ENCODE data around the gene ZNF496.

The ZNF496 gene

DNA sequence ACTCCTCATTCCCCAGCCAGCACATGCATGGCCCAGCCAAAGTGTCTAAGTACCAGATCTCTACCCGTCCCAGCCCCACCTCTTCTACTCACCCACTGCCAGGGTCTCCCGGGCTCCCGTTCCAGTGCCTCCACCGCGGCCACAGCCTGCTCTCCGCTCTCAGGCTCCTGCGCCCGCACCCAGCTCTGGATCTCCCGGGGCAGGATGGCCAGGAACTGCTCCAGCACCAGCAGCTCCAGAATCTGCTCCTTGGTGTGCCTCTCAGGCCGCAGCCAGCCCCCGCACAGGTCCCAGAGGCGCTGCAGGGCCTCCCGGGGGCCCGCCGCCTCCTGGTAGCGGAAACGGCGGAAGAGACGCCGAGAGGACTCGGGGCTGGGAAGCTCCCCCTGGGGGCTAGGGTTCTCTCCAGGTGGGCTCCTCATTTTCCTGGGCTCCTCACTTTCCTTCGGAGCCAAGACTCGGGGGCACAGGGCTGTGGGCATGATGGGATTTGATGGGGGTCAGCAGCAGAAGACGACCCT is 2.5 kb downstream of the ZNF496 start:
- no peak for DNase-seq (ENCODE audit: low read depth in 2 of 3, low spot score in 2 of 3)

DNA sequence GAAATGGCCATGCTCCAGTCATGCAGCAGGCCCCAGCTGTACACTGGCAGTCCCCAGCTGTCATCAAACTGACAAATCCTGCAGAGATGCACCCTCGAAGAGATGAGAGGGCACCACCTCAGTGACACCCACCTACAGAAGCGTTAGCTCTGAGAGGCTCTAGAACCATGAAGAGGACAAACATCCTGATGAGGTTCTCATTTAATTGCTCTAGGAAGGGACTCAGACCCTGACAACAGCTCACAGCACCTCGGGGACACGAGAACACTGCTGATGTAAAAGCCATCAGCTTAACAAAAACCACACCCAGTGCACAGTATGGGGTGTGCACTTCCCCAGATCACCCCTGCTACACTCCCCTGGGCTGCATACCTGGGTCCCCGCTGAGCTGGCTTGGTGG is 3.4 kb downstream of the ZNF496 start:
- DNase-seq (ENCODE audit: low read depth in 2 of 3, low spot score in 2 of 3) = no peak

DNA sequence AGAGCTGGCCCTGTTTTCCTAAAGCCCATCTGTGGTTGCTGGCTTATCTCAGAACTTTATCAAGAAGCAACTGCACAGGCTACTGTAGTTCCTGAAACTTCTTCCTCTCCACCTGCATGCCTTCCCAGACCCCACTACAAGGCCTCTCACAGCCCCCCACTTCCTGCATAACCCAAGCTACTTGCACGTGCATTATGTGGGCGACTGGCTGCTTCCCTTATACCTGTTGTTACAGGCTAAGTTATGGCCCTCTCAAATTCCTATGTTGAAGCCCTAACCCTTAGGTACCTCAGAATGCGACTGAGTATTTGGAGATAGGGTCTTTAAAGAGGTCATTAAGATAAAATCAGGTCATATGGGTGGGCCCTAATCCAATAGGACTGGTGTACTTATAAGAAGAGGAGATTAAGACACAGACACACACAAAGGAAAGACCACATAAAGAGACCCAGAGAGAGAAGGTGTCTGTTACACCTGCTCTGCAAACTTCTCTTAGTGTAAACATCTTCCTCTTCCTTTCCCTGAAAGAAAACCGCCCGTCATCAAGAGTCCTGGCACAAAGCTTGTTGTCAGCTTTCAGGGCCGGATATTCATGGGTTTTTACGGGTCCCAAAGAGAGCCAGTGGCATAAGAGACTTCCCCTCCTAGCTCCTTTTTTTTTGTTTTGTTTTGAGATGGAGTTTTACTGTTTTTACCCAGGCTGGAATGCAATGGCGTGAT is 5.1 kb downstream of the ZNF496 start:
- DNase-seq (ENCODE audit: low read depth in 2 of 3, low spot score in 2 of 3) = no peak

DNA sequence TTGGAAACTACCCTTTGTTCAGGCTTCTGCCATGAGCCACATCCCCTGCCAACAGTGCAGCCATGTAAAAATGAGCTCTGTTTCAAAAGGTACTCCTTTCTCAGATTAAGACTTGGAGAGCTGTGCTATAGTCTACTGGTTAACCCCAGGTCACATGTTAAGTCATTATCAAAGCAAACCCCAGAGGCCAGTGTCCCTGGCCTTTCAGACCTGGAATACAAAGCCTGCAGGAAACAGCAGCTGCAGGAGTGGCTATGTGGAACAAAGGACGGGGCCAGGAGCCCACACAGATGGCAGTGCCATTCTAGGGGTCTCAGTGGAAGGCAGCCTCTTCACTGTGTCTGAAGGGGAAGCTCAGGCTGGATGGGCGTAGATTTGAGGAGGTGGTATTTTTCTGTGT is 6.7 kb downstream of the ZNF496 start:
- DNase-seq (ENCODE audit: low read depth in 2 of 3, low spot score in 2 of 3) = no peak

DNA sequence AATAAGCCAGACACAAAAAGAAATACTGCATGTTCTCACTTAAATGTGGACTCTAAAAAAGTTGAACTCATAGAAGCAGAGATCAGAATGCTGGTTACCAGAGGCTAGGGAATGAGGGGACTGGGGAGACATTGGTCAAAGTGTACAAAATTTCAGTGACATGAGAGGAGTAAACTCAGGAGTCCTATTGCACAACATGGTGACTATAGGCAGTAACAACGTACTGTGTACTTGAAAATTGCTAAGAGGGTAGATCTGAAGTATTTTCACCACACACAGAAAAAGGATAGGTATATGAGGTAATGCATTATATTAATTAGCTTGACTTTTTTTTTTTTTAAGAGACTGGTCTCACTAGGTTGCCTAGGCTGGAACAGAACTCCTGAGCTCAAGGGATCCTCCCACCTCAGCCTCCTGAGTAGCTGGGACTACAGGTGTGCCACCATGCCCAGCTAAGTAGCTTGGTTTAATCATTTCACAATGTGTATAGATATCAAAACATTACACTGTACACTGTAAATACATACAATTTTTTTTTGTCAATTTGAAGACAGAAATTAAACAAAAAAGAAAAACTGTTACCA is 7.4 kb downstream of the ZNF496 start:
- no peak for DNase-seq (ENCODE audit: low read depth in 2 of 3, low spot score in 2 of 3)

DNA sequence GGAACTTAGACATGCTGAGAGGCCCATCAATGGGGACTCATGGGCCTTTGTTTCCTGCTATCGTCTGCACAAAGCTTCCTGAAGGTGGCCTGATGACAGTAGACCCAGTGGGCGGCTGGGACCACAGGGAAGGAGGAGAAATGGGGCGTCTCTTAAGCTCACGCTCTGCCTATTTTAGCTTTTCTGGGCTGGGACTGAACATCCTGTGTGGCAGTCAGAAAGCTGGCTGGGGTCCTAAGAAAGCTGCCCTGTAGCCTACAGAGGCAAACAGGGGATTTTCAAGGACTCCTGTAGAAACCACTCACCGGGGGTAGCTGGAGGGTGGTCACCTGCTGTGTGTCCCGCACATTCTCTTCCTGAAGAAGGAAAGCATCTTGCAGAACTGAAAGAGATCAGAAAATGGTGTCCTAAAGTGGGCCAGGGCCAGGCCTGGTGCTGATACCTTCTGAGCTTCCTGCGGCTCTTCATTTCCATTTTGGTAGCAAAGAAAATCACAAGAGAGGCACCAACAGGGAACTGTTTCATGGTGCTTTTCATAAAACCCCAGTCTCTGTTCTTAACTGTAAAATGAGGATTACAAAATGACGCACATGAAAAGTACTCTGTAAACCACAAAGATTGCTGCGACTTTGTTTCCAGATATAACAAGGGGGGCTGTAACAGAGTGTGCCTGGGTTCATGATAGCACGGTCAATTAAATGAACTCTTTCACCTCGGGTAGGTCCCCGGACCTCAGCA is 8.6 kb downstream of the ZNF496 start:
- peak in 2 of 3 experiments; percentile 10 to 21 for DNase-seq (ENCODE audit: low read depth in 2 of 3, low spot score in 2 of 3)

DNA sequence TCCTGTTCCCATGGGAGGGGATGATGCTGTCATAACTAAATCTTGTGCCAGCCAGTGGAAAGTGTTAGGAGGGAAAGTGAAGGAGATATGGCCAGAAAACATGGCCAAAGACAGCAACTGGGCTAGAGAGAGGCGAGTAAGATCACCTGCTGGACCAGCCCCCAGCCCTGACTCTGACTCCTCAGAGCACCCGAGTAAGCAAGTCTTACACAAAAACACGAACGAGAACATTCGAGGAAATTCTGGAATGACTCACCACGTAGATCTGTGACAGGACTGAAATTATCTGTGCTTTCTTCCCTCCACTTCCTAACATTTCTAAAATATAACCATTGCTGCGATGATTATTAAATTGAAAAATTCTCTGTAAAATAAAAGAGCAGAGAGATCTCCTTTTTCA is 9.2 kb downstream of the ZNF496 start:
- no peak for DNase-seq (ENCODE audit: low read depth in 2 of 3, low spot score in 2 of 3)

DNA sequence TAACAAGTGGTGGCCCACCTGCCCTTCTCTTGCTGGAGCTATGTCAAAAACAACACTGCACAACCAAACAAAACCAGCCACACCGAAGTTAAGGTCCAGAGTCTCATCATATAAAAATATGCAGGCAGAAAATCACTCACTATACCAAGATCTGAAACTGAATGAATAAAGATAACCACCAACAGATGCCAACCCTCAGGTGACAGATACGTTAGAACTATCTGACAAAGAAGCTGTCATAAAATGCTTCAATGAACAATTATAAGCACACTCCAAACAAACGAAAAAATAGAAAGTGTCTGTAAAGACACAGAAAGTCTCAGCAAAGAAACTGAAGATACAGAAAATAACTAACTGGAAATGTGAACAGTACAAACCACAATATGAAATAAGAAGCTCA is 14.0 kb downstream of the ZNF496 start:
- no peak for DNase-seq (ENCODE audit: low read depth in 2 of 3, low spot score in 2 of 3)

DNA sequence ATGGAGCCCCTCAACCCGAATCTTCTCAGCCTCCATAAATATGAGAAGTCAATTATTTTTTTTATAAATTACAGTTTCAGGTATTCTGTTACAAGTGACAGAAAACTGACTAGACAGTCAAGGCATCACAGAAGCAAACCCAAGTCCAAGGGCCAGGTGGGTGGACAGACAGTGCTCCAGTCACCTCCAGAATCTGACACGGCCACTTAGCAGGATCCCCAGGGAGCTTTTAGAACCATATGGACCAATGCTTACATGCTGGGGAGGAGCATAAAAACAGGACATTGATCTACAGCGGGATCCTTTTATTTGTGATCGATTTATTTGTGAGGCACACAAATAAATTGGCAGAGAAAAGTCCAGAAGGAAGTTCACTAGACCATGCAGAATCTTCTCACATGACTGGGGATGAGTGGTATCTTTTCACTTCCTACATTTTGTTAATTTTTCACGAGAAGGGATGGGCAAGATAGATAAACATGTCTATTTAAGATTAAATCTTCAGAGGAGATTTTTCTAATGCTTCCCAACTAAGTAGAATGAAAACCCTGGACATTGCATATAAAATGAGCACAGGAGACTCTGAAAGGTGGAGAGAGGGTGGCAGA is 15.0 kb downstream of the ZNF496 start:
- no peak for DNase-seq (ENCODE audit: low read depth in 2 of 3, low spot score in 2 of 3)

DNA sequence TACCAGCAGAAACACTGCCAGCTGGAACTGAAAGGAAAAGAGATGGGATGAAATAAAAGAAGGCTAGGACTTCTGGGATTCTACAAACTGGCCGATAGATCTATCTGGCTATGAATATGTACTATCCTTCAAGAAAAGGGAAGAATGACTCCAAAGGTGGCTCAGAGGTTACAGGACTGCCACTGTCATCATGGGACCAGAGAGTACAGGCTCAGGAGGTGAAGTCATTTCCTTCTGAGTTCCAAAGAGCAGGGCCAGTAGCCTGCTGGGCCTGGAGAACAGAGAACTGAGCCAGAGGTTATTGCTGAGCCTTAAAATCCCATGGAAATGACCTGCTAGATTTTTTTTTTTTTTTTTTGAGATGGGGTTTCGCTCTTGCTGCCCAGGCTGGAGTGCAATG is 27.6 kb downstream of the ZNF496 start:
- DNase-seq (ENCODE audit: low read depth in 2 of 3, low spot score in 2 of 3) = no peak

DNA sequence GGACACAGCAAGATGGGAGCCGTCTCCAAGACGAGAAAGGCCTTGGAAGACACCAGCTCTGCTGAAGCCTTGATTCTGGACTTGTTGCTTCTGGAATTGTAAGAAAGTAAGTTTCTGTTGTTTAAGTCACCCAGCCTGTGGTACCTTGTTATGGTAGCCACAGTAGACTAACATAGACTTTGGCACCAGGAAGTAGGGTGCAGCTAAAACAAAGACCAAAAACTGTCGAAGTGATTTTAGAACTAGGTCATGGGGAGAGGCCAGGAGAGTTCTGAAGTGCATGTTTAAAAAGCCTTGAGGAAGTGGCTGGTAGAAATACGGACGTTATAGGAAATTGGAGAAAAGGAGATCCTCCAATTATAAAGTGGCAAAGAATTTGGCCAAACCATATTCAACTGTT is 28.5 kb downstream of the ZNF496 start:
- no peak for DNase-seq (ENCODE audit: low read depth in 2 of 3, low spot score in 2 of 3)

DNA sequence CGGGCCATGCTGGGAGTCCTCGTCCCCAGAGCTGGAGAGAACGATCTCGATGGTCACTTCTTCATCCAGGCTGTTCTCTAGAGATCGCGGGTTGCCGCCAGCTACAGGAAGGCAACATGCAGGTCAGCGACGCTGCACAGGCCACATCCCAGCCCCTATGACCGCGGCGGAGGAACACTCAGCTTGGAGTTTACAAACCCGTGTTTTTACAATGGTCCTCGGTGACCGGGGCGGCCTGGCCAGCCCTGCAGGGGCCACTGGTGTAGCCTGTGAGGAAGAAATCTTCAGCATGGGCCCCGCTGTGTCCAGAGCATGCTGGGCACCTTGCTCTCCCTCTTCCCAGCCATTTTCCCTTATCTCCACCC is 30.5 kb downstream of the ZNF496 start:
- DNase-seq (ENCODE audit: low read depth in 2 of 3, low spot score in 2 of 3) = no peak

DNA sequence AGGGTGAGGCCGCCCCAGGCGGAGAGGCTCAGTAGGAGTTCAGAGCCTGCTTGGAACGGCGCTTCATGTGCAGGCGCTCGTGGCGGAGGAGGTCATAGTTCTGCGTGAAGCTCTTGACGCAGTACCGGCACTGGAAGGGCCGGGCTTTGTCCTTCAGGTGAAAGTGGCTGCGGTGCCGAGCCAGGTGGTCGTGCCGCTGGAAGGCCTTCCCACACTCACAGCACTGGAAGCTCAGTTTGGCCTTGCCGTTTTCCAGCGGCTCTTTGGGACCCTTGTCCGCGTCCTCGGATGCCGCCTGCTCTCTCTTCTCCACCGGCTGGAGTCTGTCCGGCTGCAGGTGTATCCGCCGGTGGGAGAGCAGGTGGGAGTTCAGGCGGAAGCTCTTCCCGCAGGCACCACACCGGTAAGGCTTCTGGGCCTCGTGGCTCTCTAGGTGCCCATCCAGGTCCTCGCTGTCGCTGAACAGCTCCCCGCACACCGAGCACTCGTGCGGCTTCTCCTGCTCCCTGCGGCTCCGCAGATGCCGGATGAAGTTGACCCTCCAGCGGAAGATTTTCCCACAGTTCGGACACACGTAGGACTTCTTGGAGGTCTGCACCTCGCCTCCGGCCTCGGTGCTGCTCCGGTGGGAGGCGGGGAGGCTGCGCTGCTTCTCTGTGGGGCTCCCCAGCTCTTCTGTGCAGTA is 31.0 kb downstream of the ZNF496 start:
- no peak for DNase-seq (ENCODE audit: low read depth in 2 of 3, low spot score in 2 of 3)

DNA sequence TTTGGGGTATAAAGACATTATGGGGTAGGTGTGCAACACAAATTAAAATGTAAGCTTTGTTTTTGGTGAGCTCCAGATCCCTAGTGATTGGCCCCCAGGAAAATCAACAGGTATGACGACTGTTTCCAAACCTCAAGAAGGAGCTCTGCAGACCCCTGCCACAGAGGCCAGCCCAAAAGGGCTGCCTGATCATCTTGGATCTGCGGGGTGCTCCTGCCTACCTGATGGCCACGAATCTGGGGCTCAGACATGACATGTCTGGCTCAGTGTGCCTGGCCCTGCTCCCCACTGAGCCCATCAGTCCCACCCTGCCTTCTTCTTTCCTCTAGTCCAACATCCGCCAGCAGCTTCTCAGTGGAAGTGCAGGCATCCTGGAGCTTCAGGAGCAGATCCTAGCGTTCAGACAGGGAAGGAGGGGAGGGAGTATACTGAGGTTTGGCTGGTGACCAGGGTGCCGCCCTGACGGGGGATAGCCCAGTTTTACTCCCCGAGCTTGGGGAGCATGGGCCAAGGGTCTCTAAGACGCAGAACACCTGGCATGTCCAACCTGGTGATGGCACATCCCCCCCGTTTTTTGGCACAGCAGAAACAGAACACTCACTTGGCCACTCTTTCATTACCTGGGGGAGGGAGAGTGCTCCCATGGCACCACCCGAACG is 31.8 kb downstream of the ZNF496 start:
- no peak for DNase-seq (ENCODE audit: low read depth in 2 of 3, low spot score in 2 of 3)

DNA sequence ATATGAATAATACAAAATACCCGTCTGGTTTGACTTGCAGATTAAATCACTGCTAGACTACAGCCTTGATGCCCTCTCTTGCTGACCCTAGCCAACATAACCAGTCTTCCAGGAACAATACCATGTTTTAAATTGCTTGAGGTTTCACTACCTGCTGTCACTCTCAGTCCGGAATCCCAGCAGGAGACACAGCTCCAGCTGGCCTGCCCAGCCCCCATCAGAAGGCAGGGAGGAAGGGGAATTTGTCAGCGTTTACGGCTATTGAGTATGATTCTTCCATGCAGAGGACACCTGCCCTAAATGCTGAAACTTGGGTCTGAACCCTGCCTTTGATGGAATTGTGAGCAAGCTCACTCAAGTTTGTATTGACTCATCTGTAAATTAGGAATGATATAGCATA is 33.0 kb downstream of the ZNF496 start:
- no peak for DNase-seq (ENCODE audit: low read depth in 2 of 3, low spot score in 2 of 3)

DNA sequence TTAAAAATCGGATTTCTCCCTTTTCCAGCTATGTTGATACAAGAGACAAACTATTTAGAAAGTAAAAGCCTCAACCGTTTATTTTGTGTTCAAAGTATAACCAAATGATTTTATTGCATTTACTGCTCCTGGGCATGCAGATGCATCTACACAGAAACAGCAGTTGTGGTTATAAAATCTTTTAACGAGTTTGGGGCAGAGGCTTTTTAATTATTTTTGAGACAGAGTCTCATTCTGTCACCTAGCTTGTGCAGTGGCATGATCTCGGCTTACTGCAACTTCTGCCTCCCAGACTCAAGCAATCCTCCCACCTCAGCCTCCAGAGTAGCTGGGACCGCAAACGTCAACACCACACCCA is 33.6 kb downstream of the ZNF496 start:
- DNase-seq (ENCODE audit: low read depth in 2 of 3, low spot score in 2 of 3) = no peak

DNA sequence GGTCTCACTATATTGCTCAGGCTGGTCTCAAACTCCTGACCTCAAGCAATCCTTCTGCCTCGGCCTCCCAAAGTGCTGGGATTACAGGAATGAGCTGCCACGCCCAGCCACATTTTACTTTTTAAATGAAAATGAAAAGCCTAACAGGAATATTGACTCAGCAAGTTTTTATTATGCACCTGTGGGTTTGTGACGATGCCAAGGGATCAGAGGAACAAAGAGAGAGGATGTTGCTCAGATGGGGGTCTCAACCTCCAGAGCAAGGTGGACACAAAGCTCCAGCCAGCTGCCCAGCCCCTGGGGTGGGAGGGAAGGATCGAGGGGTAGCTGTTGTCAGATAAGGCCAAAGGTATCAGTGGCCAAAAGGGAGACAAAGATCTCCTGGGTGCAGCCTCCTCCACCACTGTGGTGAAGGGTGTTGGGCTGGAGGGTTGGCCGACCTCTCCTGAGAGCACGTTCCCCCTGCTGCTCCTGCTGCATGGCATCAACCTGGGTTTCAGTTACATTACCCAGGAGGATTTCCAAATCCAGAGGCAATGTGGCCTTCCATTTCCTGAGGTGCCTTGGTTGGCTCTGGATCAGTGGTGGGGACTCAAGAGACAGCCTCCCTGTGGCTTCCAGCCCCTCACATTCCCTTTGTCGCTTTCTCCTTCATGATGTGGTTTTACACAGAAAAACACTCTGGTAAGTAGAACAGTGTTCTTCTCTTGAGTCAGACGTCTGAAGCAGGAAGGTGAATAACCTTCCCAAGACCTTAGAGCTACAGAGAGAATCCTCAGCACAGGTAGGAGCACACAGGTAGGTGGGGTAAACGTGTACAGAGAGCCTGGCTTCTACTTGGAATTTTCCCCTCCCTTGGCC is 34.2 kb downstream of the ZNF496 start:
- no peak for DNase-seq (ENCODE audit: low read depth in 2 of 3, low spot score in 2 of 3)

DNA sequence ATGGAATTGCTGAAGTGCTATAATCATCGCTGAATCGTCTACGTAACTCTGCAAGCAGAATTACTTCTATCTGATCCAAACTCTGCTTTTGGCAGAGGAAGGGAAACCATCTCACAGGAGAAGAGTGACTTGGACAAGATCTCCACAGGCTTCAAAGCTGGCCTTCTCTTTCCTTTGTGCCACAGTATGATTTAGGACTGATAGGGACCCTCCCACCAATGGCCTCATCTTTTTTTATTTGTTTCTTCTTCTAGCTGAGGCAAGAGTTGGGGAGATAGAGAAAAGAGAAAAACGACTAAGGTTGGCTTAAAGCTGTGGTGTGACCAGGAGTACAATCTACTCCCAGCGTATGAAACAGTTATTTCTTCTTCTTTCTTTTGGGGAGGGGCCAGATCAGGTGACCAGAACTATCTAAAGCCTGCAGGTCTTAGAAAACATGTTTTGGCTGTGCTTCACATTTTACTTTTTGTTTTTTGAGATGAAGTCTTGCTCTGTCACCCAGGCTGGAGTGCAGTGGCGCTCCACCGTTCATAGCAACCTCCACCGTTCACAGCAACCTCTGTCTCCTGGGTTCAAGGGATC is 35.0 kb downstream of the ZNF496 start:
- no peak for DNase-seq (ENCODE audit: low read depth in 2 of 3, low spot score in 2 of 3)

DNA sequence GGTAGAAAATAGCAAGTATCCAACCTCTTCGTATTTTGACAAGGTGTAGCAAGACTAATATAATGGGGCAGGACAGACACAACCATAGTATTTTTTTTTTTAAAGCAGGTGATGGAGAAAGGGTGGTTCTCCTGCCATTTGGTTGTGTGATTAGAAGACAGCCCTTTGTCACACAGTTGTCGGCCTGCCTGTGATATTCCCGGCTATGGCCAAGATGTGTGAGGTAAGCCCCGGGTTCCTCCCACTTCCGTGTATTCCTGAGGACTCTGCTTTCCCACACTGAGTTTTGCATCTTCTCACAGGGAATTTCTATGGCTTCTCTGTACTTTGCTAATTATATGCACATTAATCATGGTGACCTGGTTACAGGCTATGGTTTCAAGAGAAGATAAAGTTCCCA is 35.9 kb downstream of the ZNF496 start:
- DNase-seq (ENCODE audit: low read depth in 2 of 3, low spot score in 2 of 3) = no peak

DNA sequence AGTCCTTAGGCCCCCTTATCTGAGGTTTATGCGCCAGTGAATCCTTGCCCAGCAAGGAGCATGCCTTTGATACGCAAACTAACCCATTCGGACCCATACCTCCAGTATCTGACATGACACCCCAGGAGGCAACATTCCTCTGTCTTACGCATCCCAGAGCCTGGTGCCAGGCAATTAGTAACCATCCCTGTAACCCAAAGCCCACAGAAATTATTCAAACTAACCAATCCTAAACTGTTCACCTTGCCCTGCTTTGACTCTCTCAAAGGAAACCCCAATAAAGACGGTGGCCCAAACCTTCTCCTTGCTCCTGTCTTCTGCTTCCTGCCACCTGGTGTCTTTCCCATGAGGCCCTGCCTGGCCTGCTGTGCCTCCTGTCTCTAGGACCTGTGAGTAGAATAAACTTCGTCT is 36.4 kb downstream of the ZNF496 start:
- DNase-seq (ENCODE audit: low read depth in 2 of 3, low spot score in 2 of 3) = no peak

All from activated CD8-positive, alpha-beta memory T cell treated with anti-CD3 and anti-CD28 coated beads for 48 hours (primary cell).